PFSK-1 (cell line): ENCODE measurements around the gene ERBIN.

ENCODE experiments used
- FOXP2 ChIP-seq: optimal IDR thresholded peaks from 2 replicates; pipeline ENCODE3; 2011; ENCODE audit warnings: borderline replicate concordance, control low read depth, inconsistent platforms; ENCODE audit not compliant: insufficient read depth; ENCODE audit errors: extremely low read length, extremely low read depth
- SIN3A ChIP-seq: IDR thresholded peaks from 2 replicates; pipeline ENCODE4 v1.6.1; 2012; ENCODE audit warnings: mild to moderate bottlenecking, low read length, moderate library complexity, borderline replicate concordance; ENCODE audit not compliant: insufficient read depth
- TAF1 ChIP-seq: IDR thresholded peaks from 2 replicates; pipeline ENCODE4 v1.6.1; 2012; ENCODE audit warnings: low read length, control low read depth, borderline replicate concordance; ENCODE audit not compliant: insufficient read depth

- TF ChIP-seq TAF1 = no peak
- no peak for TF ChIP-seq FOXP2
- TF ChIP-seq SIN3A = no peak
Observed at GRCh38 chr5:65938256-65938655, 11.9 kb downstream of the ERBIN start.
